Stimulated activated CD8-positive, alpha-beta memory T cell treated with anti-CD3 and anti-CD28 coated beads, Interleukin-12 subunit alpha, Interleukin-12 subunit beta, amount 100 ng/mL, for 24 hours (primary cell): ENCODE measurements around the gene TMEM154.

ENCODE experiments used
- DNase-seq: peaks from one replicate; pipeline ENCODE4 v3.0.0-alpha.2; 2020; ENCODE audit errors: extremely low read depth

The TMEM154 gene

GRCh38 chr4:152630324-152630723 lies 49.5 kb downstream of the TMEM154 start:
- no peak for DNase-seq

DNA sequence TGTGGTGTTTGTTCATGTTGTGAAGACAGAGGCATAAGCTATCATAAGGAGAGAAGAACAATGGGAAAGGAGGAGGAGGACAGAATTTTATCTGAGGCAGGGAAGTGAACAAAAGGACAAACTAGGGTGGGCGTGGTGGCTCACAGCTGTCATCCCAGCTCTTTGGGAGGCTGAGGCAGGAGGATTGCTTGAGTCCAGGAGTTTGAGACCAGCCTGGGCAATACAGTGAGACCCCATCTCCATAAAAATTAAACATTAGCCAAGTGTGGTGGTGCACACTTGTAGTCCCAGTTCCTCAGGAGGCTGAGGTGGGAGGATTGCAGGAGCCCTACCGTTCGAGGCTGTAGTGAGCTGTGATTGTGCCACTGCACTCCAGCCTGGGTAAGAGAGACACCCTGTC lies 49.9 kb downstream of the TMEM154 start:
- DNase-seq: no peak

DNA sequence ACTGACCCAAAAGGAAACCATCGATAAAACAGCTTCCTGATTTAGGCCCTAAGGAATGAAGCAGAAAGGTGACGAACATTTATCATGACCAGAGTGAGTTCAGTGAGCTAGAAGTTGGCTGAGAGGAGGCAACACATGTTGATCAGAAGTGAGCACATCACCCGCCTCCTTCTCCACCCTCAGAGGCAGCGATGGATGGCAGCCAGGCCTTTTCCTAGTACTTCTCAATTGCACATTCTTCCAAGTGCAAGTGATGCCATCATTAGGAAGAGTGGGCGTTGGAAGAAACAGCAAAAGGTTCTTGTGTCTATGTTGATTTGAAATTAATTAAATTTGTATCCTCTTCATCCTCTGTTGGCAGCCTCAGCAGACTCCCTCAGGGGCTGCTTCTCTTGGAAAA lies 51.7 kb downstream of the TMEM154 start:
- no peak for DNase-seq

GRCh38 chr4:152626790-152627189 lies 53.0 kb downstream of the TMEM154 start:
- DNase-seq: no peak

- no peak for DNase-seq
Measured at GRCh38 chr4:152620915-152621314, 58.9 kb downstream of the TMEM154 start.

DNA sequence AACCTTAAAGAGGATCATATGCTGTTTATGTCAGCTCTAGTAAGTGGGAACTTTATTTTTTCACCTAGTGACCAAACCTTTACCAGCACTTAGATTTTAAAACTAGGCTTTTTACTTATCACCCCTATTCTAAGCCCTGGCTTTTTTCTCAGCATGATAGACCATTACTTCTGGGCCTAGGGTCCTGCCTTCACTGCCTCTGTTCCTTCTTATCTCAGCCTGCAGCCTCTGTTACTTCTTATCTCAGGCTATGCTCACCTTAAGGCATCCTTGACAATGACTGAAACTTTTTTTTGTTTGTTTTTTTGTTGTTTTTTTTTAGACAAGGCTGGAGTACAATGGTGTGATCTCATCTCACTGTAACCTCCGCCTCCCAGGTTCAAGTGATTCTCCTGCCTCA lies 59.6 kb downstream of the TMEM154 start:
- no peak for DNase-seq

GRCh38 chr4:152619556-152619955 lies 60.2 kb downstream of the TMEM154 start:
- DNase-seq: no peak

- DNase-seq: no peak
Measured at GRCh38 chr4:152618971-152619370, 60.8 kb downstream of the TMEM154 start.

DNA sequence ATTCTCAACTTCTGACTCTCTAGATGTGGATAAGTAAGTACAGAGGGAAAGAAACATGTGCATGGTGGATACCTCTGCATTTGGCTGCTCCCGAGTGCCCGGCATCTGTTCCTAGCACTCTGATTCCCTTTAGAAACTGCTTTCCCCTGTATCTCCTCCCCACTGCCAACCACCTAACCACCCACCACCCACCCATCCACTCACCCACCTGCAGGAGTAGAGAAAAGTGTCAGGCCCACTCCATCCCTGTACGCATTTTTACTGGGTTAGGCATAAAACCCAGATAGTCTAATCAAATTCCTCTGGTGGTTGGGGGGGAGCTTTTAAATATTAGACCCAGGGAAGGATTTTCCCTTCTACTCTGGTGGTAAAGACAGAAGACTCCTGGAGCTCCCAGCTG lies 63.0 kb downstream of the TMEM154 start:
- no peak for DNase-seq

GRCh38 chr4:152613841-152614721 lies 65.7 kb downstream of the TMEM154 start:
- no peak for DNase-seq

DNA sequence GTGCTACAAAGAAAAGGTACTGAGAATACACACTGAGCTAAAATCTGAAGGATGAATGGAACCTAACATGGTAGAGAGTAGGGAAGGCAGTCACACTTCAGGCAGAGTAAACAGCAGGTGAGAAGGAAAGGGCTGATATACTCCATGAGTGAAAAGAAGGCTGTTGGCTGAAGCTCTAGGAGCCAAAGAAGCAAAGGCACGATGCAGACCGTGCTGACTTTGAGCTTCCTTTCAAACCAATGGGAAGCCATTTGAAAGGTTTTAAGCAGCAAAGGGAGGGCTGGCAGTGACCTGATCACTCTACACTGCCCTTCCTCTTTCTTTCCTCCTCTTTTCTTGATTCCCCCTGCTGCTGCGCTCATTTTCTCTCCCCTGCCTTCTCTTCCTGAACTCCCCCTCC lies 66.4 kb downstream of the TMEM154 start:
- DNase-seq: no peak

- DNase-seq: no peak
Measured at GRCh38 chr4:152610131-152610530, 69.7 kb downstream of the TMEM154 start.

GRCh38 chr4:152609481-152609880 lies 70.3 kb downstream of the TMEM154 start:
- no peak for DNase-seq

GRCh38 chr4:152607178-152607577 lies 72.6 kb downstream of the TMEM154 start:
- no peak for DNase-seq

GRCh38 chr4:152606753-152607152 lies 73.0 kb downstream of the TMEM154 start:
- no peak for DNase-seq

DNA sequence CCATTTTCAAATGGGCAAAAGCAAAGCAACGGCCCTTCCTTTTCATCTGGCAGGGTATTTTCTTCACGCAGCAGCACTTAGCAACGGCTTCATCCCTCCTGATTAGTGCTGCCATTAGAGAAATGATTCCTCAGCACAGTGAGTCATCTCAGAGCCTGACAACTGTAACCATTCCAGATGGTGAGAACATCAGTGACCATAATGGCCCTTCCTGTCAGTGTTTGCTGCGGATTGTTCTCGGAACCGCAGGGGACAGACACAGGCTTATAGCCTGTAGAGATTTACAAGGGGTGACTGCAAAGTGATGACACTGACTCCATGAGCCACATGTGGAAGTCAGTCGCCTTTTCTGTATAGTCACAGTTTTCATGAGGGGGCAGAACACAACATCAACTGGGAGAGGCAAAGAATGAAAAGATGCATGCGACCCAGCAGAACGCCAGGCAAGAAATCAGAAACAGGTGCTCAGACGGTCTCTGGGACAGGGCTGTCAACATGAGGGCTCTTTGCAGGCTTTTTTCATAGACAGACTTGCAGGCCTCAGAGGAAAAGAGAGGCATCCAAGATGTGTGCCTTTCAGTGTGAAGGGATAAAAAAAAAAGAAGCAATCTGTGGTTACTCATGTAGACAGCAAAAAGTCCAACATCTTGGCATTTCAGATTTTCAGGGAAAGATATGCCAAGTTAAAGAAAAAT lies 74.0 kb downstream of the TMEM154 start:
- DNase-seq: no peak

- DNase-seq: no peak
Measured at GRCh38 chr4:152605031-152605430, 74.8 kb downstream of the TMEM154 start.

DNA sequence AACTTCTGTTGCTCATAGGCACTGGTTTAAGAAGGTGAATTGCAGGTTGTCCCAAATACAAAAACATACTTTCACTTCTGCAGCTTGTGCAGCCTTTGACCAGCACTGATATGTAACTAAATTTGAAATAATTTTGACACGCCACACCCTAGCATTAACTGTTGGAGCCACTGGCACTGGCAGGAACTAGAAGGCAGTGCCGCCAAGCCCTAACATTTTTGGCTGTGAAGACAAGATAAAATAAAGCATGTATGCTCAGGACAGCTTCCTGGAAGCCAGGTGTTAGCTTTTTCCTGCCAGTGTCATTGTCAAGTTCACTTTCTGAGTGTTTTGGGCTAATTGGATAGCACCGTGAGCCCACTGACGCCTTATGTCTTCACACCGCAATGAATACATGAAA lies 78.6 kb downstream of the TMEM154 start:
- no peak for DNase-seq

DNA sequence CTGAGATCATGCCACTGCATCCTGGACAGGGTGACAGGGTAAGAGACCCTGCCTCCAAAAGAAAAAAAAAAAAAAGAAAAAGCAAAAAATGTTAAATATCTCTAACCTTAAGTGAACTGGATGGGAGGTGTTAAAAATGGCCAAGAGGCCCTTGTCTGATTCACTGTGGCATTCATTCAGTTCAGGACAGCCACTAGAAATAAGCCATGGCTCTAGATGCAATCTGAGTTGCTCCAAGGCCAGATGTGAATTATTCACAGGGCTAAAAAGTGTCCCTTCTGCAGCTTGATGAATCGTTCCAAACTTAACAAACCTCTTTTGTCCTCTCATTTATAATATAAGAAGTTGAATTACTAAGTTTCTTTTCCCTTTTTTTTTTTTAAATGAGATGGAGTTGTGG lies 80.2 kb downstream of the TMEM154 start:
- DNase-seq: no peak

GRCh38 chr4:152599095-152599494 lies 80.7 kb downstream of the TMEM154 start:
- DNase-seq: no peak

- no peak for DNase-seq
Measured at GRCh38 chr4:152598454-152598853, 81.3 kb downstream of the TMEM154 start.

- DNase-seq: no peak
Measured at GRCh38 chr4:152594978-152595925, 84.5 kb downstream of the TMEM154 start.
